Immature natural killer cell (primary cell): ENCODE results near the gene TSPAN10. TPM values are rescaled to one million over a fixed set of nuclear protein-coding genes. Genes with fewer than 3 reads are reported as not detected.

Experiments
- DNase-seq, 3 donors: peaks; one replicate each; pipeline ENCODE4 v3.0.0; 2022; ENCODE audit warnings: mixed read lengths in 1 of 3
- H3K27ac Mint-ChIP-seq, 6 donors: one replicate each; pipeline ENCODE4 v1.8.0; 2020; ENCODE audit warnings: mixed read lengths in 6 of 6, mild to moderate bottlenecking in 5 of 6, inconsistent platforms in 4 of 6, moderate library complexity in 3 of 6
- H3K27me3 Mint-ChIP-seq, 3 donors: one replicate each; pipeline ENCODE4 v1.8.0; 2020 to 2021; ENCODE audit warnings: low read depth in 3 of 3, mild to moderate bottlenecking in 3 of 3, mixed read lengths in 3 of 3, moderate library complexity in 3 of 3, inconsistent platforms in 1 of 3
- H3K36me3 Mint-ChIP-seq, 3 donors: one replicate each; pipeline ENCODE4 v1.8.0; 2020; ENCODE audit warnings: mixed read lengths in 3 of 3, inconsistent platforms in 2 of 3, mild to moderate bottlenecking in 2 of 3
- H3K4me1 Mint-ChIP-seq, 2 donors: one replicate each; pipeline ENCODE4 v1.8.0; 2020; ENCODE audit warnings: inconsistent platforms in 2 of 2, mild to moderate bottlenecking in 2 of 2, mixed read lengths in 2 of 2, moderate library complexity in 1 of 2
- H3K4me3 Mint-ChIP-seq, 5 donors: one replicate each; pipeline ENCODE4 v1.8.0; 2020; ENCODE audit warnings: mild to moderate bottlenecking in 5 of 5, mixed read lengths in 5 of 5, inconsistent platforms in 3 of 5, moderate library complexity in 3 of 5
- H3K9me3 Mint-ChIP-seq, 6 donors: one replicate each; pipeline ENCODE4 v1.8.0; 2020; ENCODE audit warnings: mild to moderate bottlenecking in 6 of 6, mixed read lengths in 6 of 6, inconsistent platforms in 4 of 6, moderate library complexity in 3 of 6
- polyA plus RNA-seq, 3 donors: library from polyadenylated mRNA; unstranded; fragments of 300-500 nt; fragmentation: Illumina TruSeq; gene quantifications; one replicate each; pipeline ENCODE4 v1.2.3, GENCODE V29; 2021

Gene TSPAN10
- polyA plus RNA-seq, 3 donors from 2014 or later, result 0.48 to 0.63 TPM; not detected in 1

GRCh38 chr17:81688616-81689015, 51.6 kb downstream of the TSPAN10 start:
- H3K27ac Mint-ChIP-seq, result no peak overlapping the region
- H3K4me1 Mint-ChIP-seq, result peaks cover 26 to 31% of the 10 kb centered on the region in 2 donors
- peaks cover 3 to 7% (median 5%) of the 10 kb centered on the region in 3 donors for H3K36me3 Mint-ChIP-seq
- no peaks in the 10 kb centered on the region for H3K9me3 Mint-ChIP-seq
- H3K4me3 Mint-ChIP-seq, result no peak overlapping the region
- no peak for DNase-seq
- peaks cover 2 to 11% (median 5%) of the 10 kb centered on the region in 3 donors for H3K27me3 Mint-ChIP-seq

GRCh38 chr17:81690066-81690465, 53.1 kb downstream of the TSPAN10 start:
- H3K27me3 Mint-ChIP-seq, result peaks cover 2 to 9% (median 3%) of the 10 kb centered on the region in 3 donors
- no peak for DNase-seq
- H3K27ac Mint-ChIP-seq, result no peak overlapping the region
- H3K4me1 Mint-ChIP-seq, result peaks cover 14 to 21% of the 10 kb centered on the region in 2 donors
- H3K9me3 Mint-ChIP-seq, result no peaks in the 10 kb centered on the region
- no peak overlapping the region for H3K4me3 Mint-ChIP-seq
- peaks cover 3 to 7% (median 5%) of the 10 kb centered on the region in 3 donors for H3K36me3 Mint-ChIP-seq

- H3K27ac Mint-ChIP-seq, result no peak overlapping the region
- no peak overlapping the region for H3K4me3 Mint-ChIP-seq
- peaks cover 9 to 17% of the 10 kb centered on the region in 2 donors for H3K4me1 Mint-ChIP-seq
- H3K9me3 Mint-ChIP-seq, result no peaks in the 10 kb centered on the region
- no peak for DNase-seq
- H3K36me3 Mint-ChIP-seq, result peaks cover 3 to 7% (median 5%) of the 10 kb centered on the region in 3 donors
- H3K27me3 Mint-ChIP-seq, result peaks cover 2 to 10% (median 3%) of the 10 kb centered on the region in 3 donors
These were observed 53.6 kb downstream of the TSPAN10 start for GRCh38 chr17:81690549-81690948.

GRCh38 chr17:81691196-81691595, 54.2 kb downstream of the TSPAN10 start:
- H3K27me3 Mint-ChIP-seq, result peaks cover 2 to 10% (median 3%) of the 10 kb centered on the region in 3 donors
- H3K4me3 Mint-ChIP-seq, result no peak overlapping the region
- DNase-seq, result no peak
- H3K9me3 Mint-ChIP-seq, result no peaks in the 10 kb centered on the region
- H3K27ac Mint-ChIP-seq, result no peak overlapping the region
- peaks cover 2 to 6% (median 5%) of the 10 kb centered on the region in 3 donors for H3K36me3 Mint-ChIP-seq
- H3K4me1 Mint-ChIP-seq, result peaks cover 3 to 13% of the 10 kb centered on the region in 2 donors

GRCh38 chr17:81691608-81692007, 54.6 kb downstream of the TSPAN10 start:
- no peak overlapping the region for H3K27ac Mint-ChIP-seq
- H3K36me3 Mint-ChIP-seq, result peaks cover 0 to 5% (median 4%) of the 10 kb centered on the region in 3 donors
- H3K4me3 Mint-ChIP-seq, result no peak overlapping the region
- H3K27me3 Mint-ChIP-seq, result peaks cover 1 to 10% (median 2%) of the 10 kb centered on the region in 3 donors
- DNase-seq, result no peak
- H3K4me1 Mint-ChIP-seq, result peaks cover 0 to 11% of the 10 kb centered on the region in 2 donors
- H3K9me3 Mint-ChIP-seq, result no peaks in the 10 kb centered on the region

GRCh38 chr17:81693509-81694210, 56.7 kb downstream of the TSPAN10 start:
- no peak for DNase-seq
- Mint-ChIP-seq H3K4me1 (peaks cover 0 to 6% of the 10 kb centered on the region in 2 donors), H3K36me3 (peaks cover 0 to 14% (median 4%) of the 10 kb centered on the region in 3 donors), H3K27ac (no peak overlapping the region), H3K4me3 (no peak overlapping the region), H3K27me3 (peaks cover 2 to 10% (median 3%) of the 10 kb centered on the region in 3 donors), H3K9me3 (no peaks in the 10 kb centered on the region)

- Mint-ChIP-seq H3K36me3 (peaks cover 0 to 14% (median 0%) of the 10 kb centered on the region in 3 donors), H3K4me1 (no peaks in the 10 kb centered on the region), H3K4me3 (no peak overlapping the region), H3K27ac (no peak overlapping the region), H3K9me3 (no peaks in the 10 kb centered on the region), H3K27me3 (peaks cover 2 to 6% (median 3%) of the 10 kb centered on the region in 3 donors)
- DNase-seq, result no peak
These were observed 57.8 kb downstream of the TSPAN10 start for GRCh38 chr17:81694810-81695209.

- Mint-ChIP-seq H3K4me1 (no peaks in the 10 kb centered on the region), H3K36me3 (peaks cover 0 to 14% (median 0%) of the 10 kb centered on the region in 3 donors)
These were observed 58.2 kb downstream of the TSPAN10 start for GRCh38 chr17:81695211-81695610.

GRCh38 chr17:81695801-81696200, 58.8 kb downstream of the TSPAN10 start:
- Mint-ChIP-seq H3K9me3 (no peaks in the 10 kb centered on the region), H3K4me1 (peaks cover under 1 to 1% of the 10 kb centered on the region in 2 donors), H3K4me3 (no peak overlapping the region), H3K27ac (no peak overlapping the region), H3K27me3 (peaks cover 2 to 4% (median 3%) of the 10 kb centered on the region in 3 donors), H3K36me3 (peaks cover 0 to 14% (median 0%) of the 10 kb centered on the region in 3 donors)
- no peak for DNase-seq

More at GRCh38 chr17:81695211-81695610, 58.2 kb downstream of the TSPAN10 start:
- peaks cover 2 to 3% (median 3%) of the 10 kb centered on the region in 3 donors for H3K27me3 Mint-ChIP-seq
- no peak overlapping the region for H3K27ac Mint-ChIP-seq
- H3K4me3 Mint-ChIP-seq, result no peak overlapping the region
- H3K9me3 Mint-ChIP-seq, result no peaks in the 10 kb centered on the region
- DNase-seq, result no peak

- Mint-ChIP-seq H3K4me3 (no peak overlapping the region), H3K36me3 (peaks cover 0 to 14% (median 0%) of the 10 kb centered on the region in 3 donors), H3K27ac (no peak overlapping the region), H3K4me1 (peaks cover 5 to 6% of the 10 kb centered on the region in 2 donors), H3K27me3 (peaks cover 2 to 5% (median 3%) of the 10 kb centered on the region in 3 donors), H3K9me3 (no peaks in the 10 kb centered on the region)
- DNase-seq, result no peak
These were observed 59.4 kb downstream of the TSPAN10 start for GRCh38 chr17:81696218-81696941.

GRCh38 chr17:81697261-81698044, 60.5 kb downstream of the TSPAN10 start:
- no peaks in the 10 kb centered on the region for H3K9me3 Mint-ChIP-seq
- peaks cover 0 to 10% (median 0%) of the 10 kb centered on the region in 3 donors for H3K36me3 Mint-ChIP-seq
- no peak for DNase-seq
- H3K27ac Mint-ChIP-seq, result peak overlapping the region in 5 of 6 donors; percentile 17 to 60 (median 53)
- H3K4me1 Mint-ChIP-seq, result peaks cover 12 to 13% of the 10 kb centered on the region in 2 donors
- no peak overlapping the region for H3K4me3 Mint-ChIP-seq
- peaks cover 5% of the 10 kb centered on the region in 3 donors for H3K27me3 Mint-ChIP-seq
